Measurements from ENCODE around the gene CTTNBP2NL.

DNA sequence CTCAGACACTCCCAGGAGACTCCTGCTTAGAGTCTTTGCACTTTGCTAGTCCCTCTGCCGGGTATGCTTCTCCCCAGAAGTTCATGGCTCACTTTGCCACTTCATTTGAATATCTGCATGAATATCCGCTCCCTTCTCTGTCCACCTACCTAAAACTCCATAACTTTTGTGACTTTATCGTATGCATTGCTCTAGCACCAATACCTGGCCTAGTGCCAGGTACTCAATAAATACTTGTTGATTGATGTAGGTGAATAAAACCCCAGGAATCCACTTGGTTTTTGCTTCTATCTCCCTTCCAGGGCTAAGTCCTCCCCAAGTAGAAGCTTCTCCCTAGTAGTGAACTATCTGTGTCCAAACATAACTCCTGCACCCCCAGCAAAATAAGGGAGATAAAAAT is 27.8 kb upstream of the CTTNBP2NL start:
- TF ChIP-seq, protein P1, sequence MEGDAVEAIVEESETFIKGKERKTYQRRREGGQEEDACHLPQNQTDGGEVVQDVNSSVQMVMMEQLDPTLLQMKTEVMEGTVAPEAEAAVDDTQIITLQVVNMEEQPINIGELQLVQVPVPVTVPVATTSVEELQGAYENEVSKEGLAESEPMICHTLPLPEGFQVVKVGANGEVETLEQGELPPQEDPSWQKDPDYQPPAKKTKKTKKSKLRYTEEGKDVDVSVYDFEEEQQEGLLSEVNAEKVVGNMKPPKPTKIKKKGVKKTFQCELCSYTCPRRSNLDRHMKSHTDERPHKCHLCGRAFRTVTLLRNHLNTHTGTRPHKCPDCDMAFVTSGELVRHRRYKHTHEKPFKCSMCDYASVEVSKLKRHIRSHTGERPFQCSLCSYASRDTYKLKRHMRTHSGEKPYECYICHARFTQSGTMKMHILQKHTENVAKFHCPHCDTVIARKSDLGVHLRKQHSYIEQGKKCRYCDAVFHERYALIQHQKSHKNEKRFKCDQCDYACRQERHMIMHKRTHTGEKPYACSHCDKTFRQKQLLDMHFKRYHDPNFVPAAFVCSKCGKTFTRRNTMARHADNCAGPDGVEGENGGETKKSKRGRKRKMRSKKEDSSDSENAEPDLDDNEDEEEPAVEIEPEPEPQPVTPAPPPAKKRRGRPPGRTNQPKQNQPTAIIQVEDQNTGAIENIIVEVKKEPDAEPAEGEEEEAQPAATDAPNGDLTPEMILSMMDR (IDR thresholded peaks at IDR 0.05; ENCODE audit: low read depth, low read length, missing input control): no peak
- TF ChIP-seq, protein P2, sequence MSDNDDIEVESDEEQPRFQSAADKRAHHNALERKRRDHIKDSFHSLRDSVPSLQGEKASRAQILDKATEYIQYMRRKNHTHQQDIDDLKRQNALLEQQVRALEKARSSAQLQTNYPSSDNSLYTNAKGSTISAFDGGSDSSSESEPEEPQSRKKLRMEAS (IDR thresholded peaks at IDR 0.05): no peak
- no peak for TF ChIP-seq ATF3 (IDR thresholded peaks at IDR 0.05)
- TF ChIP-seq EGR1 (IDR thresholded peaks at IDR 0.05; ENCODE audit: low read depth in 2 of 2): no peak
